ENCODE results near the gene CYBC1. TPM values are rescaled to one million over a fixed set of nuclear protein-coding genes. Genes with fewer than 3 reads are reported as not detected.

Gene CYBC1
- total and polyA plus RNA-seq, 2 donors (not counting 1 experiment from before 2014, with no cell fraction given): 62.7 to 64.1 TPM

DNA sequence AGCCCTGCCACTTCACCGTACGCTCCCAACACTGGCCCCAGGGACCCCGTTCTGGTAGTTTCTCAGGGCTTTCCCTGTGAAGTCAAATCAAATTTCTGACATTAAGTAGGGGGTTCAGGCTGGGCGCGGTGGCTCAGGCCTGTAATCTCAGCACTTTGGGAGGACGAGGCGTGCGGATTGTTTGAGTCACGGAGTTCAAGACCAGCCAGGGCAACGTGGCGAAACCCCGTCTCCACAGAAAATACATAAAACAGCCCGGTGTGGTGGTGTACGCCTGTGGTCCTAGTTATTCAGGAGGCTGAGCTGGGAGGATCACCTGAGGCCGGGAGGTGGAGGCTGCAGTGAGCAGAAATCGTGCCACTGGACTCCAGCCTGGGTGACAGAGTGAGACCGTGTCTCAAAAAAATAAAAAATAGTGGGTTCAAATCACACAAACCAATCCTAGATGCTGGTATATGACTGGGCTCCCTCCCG, 632 bp downstream of the CYBC1 start:
- peak overlapping the region; percentile 83 for H3K4me2 ChIP-seq (ENCODE audit: extremely low read depth, insufficient read depth, low read length)
- H3K36me3 ChIP-seq (ENCODE audit: control insufficient read depth, insufficient read depth, low read length): peaks cover 6% of the 10 kb centered on the region
- H4K20me1 ChIP-seq (ENCODE audit: control insufficient read depth, extremely low read depth, insufficient read depth, low read length): no peaks in the 10 kb centered on the region
- peak overlapping the region; percentile 89 for H3K9ac ChIP-seq (ENCODE audit: insufficient read depth, low read length)
- TF ChIP-seq, protein P1, sequence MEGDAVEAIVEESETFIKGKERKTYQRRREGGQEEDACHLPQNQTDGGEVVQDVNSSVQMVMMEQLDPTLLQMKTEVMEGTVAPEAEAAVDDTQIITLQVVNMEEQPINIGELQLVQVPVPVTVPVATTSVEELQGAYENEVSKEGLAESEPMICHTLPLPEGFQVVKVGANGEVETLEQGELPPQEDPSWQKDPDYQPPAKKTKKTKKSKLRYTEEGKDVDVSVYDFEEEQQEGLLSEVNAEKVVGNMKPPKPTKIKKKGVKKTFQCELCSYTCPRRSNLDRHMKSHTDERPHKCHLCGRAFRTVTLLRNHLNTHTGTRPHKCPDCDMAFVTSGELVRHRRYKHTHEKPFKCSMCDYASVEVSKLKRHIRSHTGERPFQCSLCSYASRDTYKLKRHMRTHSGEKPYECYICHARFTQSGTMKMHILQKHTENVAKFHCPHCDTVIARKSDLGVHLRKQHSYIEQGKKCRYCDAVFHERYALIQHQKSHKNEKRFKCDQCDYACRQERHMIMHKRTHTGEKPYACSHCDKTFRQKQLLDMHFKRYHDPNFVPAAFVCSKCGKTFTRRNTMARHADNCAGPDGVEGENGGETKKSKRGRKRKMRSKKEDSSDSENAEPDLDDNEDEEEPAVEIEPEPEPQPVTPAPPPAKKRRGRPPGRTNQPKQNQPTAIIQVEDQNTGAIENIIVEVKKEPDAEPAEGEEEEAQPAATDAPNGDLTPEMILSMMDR (conservative IDR thresholded peaks at IDR 0.05 in 1 of 2, IDR thresholded peaks at IDR 0.05 in 1 of 2; ENCODE audit: low read depth in 1 of 2, low read length in 2 of 2): no peak
- no peak for TF ChIP-seq EZH2 (IDR thresholded peaks at IDR 0.05; ENCODE audit: low read length, missing control alignments)
- H3K27me3 ChIP-seq (ENCODE audit: control insufficient read depth, insufficient read depth, low read length): no peaks in the 10 kb centered on the region
- H3K9me3 ChIP-seq (ENCODE audit: control insufficient read depth, insufficient read depth, low read depth, low read length): no peaks in the 10 kb centered on the region
- H3K4me3 ChIP-seq (replicated peaks in 1 of 4; ENCODE audit: control extremely low read depth in 1 of 4, insufficient read depth in 1 of 4, low read depth in 3 of 4, low read length in 4 of 4): peak overlapping the region; percentile 62 to 86 (median 83)
- peaks cover 11% of the 10 kb centered on the region for H3K79me2 ChIP-seq (ENCODE audit: control insufficient read depth, insufficient read depth, low read length)
- peaks cover 6% of the 10 kb centered on the region for H3K4me1 ChIP-seq (ENCODE audit: control insufficient read depth, extremely low read depth, insufficient read depth, low read length)
- no peak overlapping the region for H2AFZ ChIP-seq (ENCODE audit: low read length)
- no peak for DNase-seq (ENCODE audit: low read depth in 2 of 2)
- peak overlapping the region; percentile 86 for H3K27ac ChIP-seq (ENCODE audit: insufficient read depth, low read length)

DNA sequence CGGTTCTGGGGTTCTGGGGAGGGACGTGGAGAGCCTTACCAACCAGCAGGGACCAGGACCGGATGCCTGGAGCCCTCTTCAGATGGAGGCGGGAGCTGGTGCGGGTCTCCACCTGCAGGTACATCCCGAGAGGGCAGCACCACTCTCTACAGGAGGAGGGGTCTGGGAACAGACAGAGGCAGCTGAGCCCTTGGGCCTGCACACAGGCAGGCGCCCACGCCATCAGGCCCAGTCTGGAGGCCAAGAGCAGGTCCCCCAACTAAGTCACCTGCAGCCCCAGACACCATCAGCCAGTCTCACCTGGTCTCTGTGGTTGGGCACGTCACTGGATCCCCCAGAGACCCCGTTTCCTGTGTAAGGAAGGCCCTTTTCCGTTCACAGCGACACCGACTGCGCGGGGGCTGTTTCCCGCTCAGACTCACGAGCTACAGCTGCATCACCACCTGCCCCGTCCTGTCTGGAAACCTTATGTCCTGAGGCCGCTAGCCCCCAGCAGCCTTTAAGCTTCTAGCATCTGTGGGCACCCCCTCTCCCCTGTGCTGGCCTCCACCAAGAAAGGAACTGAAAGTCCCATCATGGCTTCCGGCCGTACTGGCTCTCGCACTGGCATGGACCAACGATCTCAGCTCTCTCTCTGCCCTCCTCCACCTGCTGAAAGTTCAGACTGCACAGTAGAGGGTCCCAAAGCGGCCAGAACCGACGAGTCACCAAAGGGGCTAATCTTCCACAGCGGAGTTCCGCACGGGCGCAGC, 1.2 kb downstream of the CYBC1 start:
- Histone ChIP-seq H3K79me2 (ENCODE audit: control insufficient read depth, insufficient read depth, low read length) (peaks cover 11% of the 10 kb centered on the region), H3K27me3 (ENCODE audit: control insufficient read depth, insufficient read depth, low read length) (no peaks in the 10 kb centered on the region), H3K9ac (ENCODE audit: insufficient read depth, low read length) (no peak overlapping the region), H3K4me2 (ENCODE audit: extremely low read depth, insufficient read depth, low read length) (peak overlapping the region; percentile 83), H3K4me1 (ENCODE audit: control insufficient read depth, extremely low read depth, insufficient read depth, low read length) (peaks cover 6% of the 10 kb centered on the region), H3K27ac (ENCODE audit: insufficient read depth, low read length) (no peak overlapping the region), H2AFZ (ENCODE audit: low read length) (no peak overlapping the region), H3K36me3 (ENCODE audit: control insufficient read depth, insufficient read depth, low read length) (peaks cover 8% of the 10 kb centered on the region), H4K20me1 (ENCODE audit: control insufficient read depth, extremely low read depth, insufficient read depth, low read length) (no peaks in the 10 kb centered on the region), H3K9me3 (ENCODE audit: control insufficient read depth, insufficient read depth, low read depth, low read length) (no peaks in the 10 kb centered on the region), H3K4me3 (replicated peaks in 1 of 4; ENCODE audit: control extremely low read depth in 1 of 4, insufficient read depth in 1 of 4, low read depth in 3 of 4, low read length in 4 of 4) (peak overlapping the region; percentile 62 to 86 (median 83))
- no peak for DNase-seq (ENCODE audit: low read depth in 2 of 2)
- TF ChIP-seq EZH2 (IDR thresholded peaks at IDR 0.05; ENCODE audit: low read length, missing control alignments): no peak
- TF ChIP-seq, protein P1 (conservative IDR thresholded peaks at IDR 0.05 in 1 of 2, IDR thresholded peaks at IDR 0.05 in 1 of 2; ENCODE audit: low read depth in 1 of 2, low read length in 2 of 2): no peak

DNA sequence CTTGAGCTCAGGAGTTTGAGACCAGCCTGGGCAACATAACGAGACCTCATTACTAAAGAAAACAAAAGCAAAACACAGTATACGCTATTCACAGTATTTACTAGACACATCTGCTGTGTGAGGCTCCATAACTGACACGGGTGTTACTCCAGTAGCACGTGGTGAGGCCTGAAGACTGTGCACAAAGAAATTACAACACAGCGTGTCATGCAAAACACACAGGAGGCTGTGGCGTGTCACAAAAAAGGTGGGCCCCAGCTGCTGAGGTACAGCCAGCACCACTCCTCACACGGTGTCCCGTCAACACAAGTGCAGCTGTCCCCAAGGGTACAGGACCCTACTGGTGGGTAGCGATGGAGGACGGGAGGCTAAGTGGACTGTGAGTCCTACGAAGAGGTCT, 2.7 kb downstream of the CYBC1 start:
- no peak overlapping the region for H3K9ac ChIP-seq (ENCODE audit: insufficient read depth, low read length)
- no peak for TF ChIP-seq EZH2 (IDR thresholded peaks at IDR 0.05; ENCODE audit: low read length, missing control alignments)
- TF ChIP-seq, protein P1 (conservative IDR thresholded peaks at IDR 0.05 in 1 of 2, IDR thresholded peaks at IDR 0.05 in 1 of 2; ENCODE audit: low read depth in 1 of 2, low read length in 2 of 2): no peak
- H3K4me2 ChIP-seq (ENCODE audit: extremely low read depth, insufficient read depth, low read length): no peak overlapping the region
- H3K27ac ChIP-seq (ENCODE audit: insufficient read depth, low read length): no peak overlapping the region
- peaks cover 16% of the 10 kb centered on the region for H3K36me3 ChIP-seq (ENCODE audit: control insufficient read depth, insufficient read depth, low read length)
- H2AFZ ChIP-seq (ENCODE audit: low read length): no peak overlapping the region
- H3K27me3 ChIP-seq (ENCODE audit: control insufficient read depth, insufficient read depth, low read length): no peaks in the 10 kb centered on the region
- H4K20me1 ChIP-seq (ENCODE audit: control insufficient read depth, extremely low read depth, insufficient read depth, low read length): no peaks in the 10 kb centered on the region
- no peak overlapping the region for H3K4me3 ChIP-seq (replicated peaks in 1 of 4; ENCODE audit: control extremely low read depth in 1 of 4, insufficient read depth in 1 of 4, low read depth in 3 of 4, low read length in 4 of 4)
- peaks cover 11% of the 10 kb centered on the region for H3K79me2 ChIP-seq (ENCODE audit: control insufficient read depth, insufficient read depth, low read length)
- peaks cover 6% of the 10 kb centered on the region for H3K4me1 ChIP-seq (ENCODE audit: control insufficient read depth, extremely low read depth, insufficient read depth, low read length)
- no peaks in the 10 kb centered on the region for H3K9me3 ChIP-seq (ENCODE audit: control insufficient read depth, insufficient read depth, low read depth, low read length)
- DNase-seq (ENCODE audit: low read depth in 2 of 2): no peak

Data from fibroblast of lung (primary cell).